Activated naive CD8-positive, alpha-beta T cell treated with anti-CD3 and anti-CD28 coated beads, Interleukin-2, amount 50 U/mL, for 24 hours (primary cell): ENCODE measurements around the gene CDH4.

Experiments used
- ATAC-seq: fragments of 150-1000 bp; cut with Tn5 transposase; one replicate; pipeline ENCODE4 v1.10.0; 2021
- DNase-seq: peaks from one replicate; pipeline ENCODE4 v3.0.0; 2021
- H3K27ac Mint-ChIP-seq: one replicate; pipeline ENCODE4 v1.8.0; 2021; ENCODE audit warnings: mild to moderate bottlenecking, mixed read lengths
- H3K27me3 Mint-ChIP-seq: one replicate; pipeline ENCODE4 v1.8.0; 2021; ENCODE audit warnings: mixed read lengths
- H3K36me3 Mint-ChIP-seq: one replicate; pipeline ENCODE4 v1.8.0; 2021; ENCODE audit warnings: low read depth, mixed read lengths
- H3K4me1 Mint-ChIP-seq: one replicate; pipeline ENCODE4 v1.8.0; 2021; ENCODE audit warnings: mixed read lengths
- H3K4me3 Mint-ChIP-seq: one replicate; pipeline ENCODE4 v1.8.0; 2021; ENCODE audit warnings: mild to moderate bottlenecking, moderate library complexity, mixed read lengths
- H3K9me3 Mint-ChIP-seq: one replicate; pipeline ENCODE4 v1.8.0; 2021; ENCODE audit warnings: mixed read lengths

Gene CDH4

DNA sequence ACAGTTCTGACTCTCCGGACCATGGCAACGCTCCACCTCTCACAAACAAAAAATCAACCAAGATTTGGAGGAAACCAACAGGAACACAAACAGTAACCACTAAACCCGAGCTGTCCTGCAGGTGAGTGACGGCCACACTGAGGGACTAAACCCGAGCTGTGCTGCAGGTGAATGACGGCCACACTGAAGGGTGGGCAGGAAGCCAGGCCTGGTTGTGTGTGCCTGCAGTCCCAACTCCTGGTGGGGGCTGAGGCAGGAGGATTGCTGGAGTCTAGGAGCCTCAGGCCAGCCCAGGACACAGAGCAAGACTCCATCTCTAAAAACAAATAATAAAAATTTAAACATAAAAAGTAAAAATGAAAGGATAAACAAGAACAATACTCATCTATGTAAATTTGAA, 733.0 kb downstream of the CDH4 start:
- H3K36me3 Mint-ChIP-seq = peaks cover 44% of the 10 kb centered on the region
- peaks cover 10% of the 10 kb centered on the region for H3K4me1 Mint-ChIP-seq
- no peak for ATAC-seq
- no peaks in the 10 kb centered on the region for H3K27me3 Mint-ChIP-seq
- peaks cover 4% of the 10 kb centered on the region for H3K9me3 Mint-ChIP-seq
- DNase-seq = no peak
- H3K27ac Mint-ChIP-seq = no peak overlapping the region
- no peak overlapping the region for H3K4me3 Mint-ChIP-seq

DNA sequence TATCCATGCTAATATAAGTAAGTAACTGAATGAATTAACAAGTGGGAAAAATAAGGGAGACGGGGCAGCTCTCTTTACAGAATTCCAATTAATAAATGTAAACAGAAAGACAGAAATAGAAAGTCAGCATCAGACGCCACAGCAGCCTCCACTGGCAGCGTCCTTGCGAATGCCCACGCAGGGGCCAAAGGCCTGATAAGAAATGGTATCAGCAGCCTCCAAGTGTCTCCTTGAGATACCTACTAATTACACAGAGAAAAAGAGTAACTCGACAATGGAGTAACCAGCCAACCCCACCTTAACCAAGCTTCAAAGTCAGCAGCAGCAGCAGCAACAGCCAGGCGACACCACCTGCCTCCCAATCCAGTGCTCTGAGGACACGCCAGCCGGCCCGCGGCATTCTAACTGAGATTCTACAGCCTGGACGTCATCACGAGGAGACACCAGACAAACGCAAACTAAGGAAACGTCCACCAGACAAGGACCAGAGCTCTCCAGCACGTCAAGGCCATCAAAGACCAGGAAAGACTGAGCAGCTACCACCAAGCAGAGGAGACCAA, 734.8 kb downstream of the CDH4 start:
- no peak overlapping the region for H3K27ac Mint-ChIP-seq

DNA sequence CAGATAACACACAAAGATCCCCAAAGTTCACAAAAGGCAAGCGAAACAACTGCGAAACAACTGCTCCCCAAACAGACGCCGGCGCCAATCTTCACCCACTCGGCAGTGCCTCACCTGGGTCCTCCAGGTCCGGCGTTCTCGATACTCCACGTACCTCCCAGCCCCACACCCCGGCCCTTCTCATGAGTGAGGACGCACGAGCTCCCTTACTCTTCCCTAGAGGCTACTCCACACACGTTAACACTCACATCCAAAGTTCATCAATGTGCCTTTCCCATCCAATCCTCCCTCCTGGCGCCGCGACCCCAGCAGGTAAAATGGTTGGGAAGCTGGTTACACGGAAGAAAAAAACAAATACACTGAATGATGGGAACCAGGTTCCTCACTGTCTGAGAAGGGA, 736.6 kb downstream of the CDH4 start:
- no peak overlapping the region for H3K4me3 Mint-ChIP-seq
- peaks cover 69% of the 10 kb centered on the region for H3K36me3 Mint-ChIP-seq
- no peak overlapping the region for H3K27ac Mint-ChIP-seq
- ATAC-seq = no peak
- H3K4me1 Mint-ChIP-seq = peaks cover 3% of the 10 kb centered on the region
- H3K9me3 Mint-ChIP-seq = peaks cover 22% of the 10 kb centered on the region
- no peak for DNase-seq
- H3K27me3 Mint-ChIP-seq = no peaks in the 10 kb centered on the region

More for the DNA sequence above, 734.8 kb downstream of the CDH4 start:
- Mint-ChIP-seq H3K27me3 (no peaks in the 10 kb centered on the region), H3K4me1 (peaks cover 6% of the 10 kb centered on the region), H3K9me3 (peaks cover 10% of the 10 kb centered on the region), H3K4me3 (no peak overlapping the region), H3K36me3 (peaks cover 55% of the 10 kb centered on the region)
- DNase-seq (no peak), ATAC-seq (no peak)

DNA sequence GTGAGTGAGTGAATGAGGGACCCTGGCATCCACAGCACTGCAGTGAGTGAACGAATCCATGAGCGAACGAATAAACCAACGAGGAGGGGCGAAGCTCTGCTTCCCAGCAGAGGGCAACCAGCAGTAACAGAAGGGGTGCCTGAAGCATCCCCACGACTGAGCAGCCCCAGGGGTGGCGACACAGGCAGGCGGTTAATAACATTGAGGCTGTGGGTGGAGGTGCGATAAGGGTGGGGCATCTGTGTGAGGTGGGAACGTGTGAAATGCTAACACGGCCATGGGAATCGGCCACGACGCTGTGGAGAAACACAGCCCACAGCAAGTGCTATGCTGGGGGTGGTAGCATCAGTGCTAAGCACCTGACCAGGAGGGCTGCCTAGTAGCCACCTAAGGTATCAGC, 737.7 kb downstream of the CDH4 start:
- Mint-ChIP-seq H3K4me1 (peaks cover 3% of the 10 kb centered on the region), H3K27me3 (no peaks in the 10 kb centered on the region), H3K4me3 (no peak overlapping the region), H3K36me3 (peaks cover 69% of the 10 kb centered on the region), H3K9me3 (peaks cover 22% of the 10 kb centered on the region), H3K27ac (no peak overlapping the region)
- no peak for ATAC-seq
- DNase-seq = no peak
